ENCODE data around the gene CNIH2. TPM values are rescaled to one million over a fixed set of nuclear protein-coding genes. Genes with fewer than 3 reads are reported as not detected.

Gene CNIH2
- total and polyA plus RNA-seq, 2 of the 13 experiments (the other 11 are each of a cell fraction or from before 2014, with no cell fraction given): 0.60 to 0.69 TPM

DNA sequence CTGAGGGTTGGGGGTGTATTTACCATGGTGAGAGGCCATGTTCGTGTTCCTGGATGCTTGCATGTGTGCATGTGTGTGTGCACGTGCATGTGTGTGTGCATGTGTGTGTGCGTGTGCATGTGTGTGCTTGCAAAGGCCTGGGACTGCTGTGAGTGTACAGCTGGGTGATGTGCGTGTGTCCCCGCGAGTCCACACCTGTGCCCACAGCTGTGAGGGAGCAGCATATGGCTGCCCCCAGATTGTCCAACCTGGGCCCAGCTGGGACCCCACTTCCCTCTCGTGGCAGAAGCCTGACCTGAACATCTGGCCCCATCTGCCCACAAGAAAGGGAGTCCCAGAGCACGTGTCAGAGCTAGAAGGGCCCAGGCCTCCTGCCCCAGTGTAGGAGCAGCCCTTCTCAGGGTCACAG lies 47.3 kb downstream of the CNIH2 start:
- CTCF ChIA-PET (ENCODE audit: low intra/inter-chr PET ratio, low total read pairs): interaction anchor here (1.8 kb wide), 1 partner anchor 13 kb away, joined by 4 read pairs; no protein-coding TSS in a partner anchor

More for the DNA sequence above, 47.3 kb downstream of the CNIH2 start:
- in situ Hi-C loops (cut with HindIII; ENCODE audit: extremely low pct_ligation_motif_present, low pct_unique_long_range_greater_than_20kb) (loop anchor here (5.0 kb wide), 1 partner anchor 33 kb away; the partner anchor contains the start of gene TMEM151A), intact Hi-C loops (cut with micrococcal nuclease; ENCODE audit: unreplicated experiment) (loop anchor here (5.0 kb wide), 1 partner anchor 543 kb away; the partner anchor contains the start of gene AP5B1)
- Histone ChIP-seq H4K20me1 (ENCODE audit: insufficient read depth, low read length) (no peaks in the 10 kb centered on the region), H3K27me3 (ENCODE audit: control insufficient read depth in 1 of 2, insufficient read depth in 2 of 2, low read length in 2 of 2) (peaks cover 0 to 24% of the 10 kb centered on the region in 2 experiments; a peak in 3 of 5 replicates), H3K27ac (ENCODE audit: extremely low read length, insufficient read depth, low read length) (no peak overlapping the region), H3K9ac (ENCODE audit: insufficient read depth, low read depth, low read length) (no peak overlapping the region), H3K9me3 (ENCODE audit: low read length) (no peaks in the 10 kb centered on the region), H3K4me1 (ENCODE audit: insufficient read depth, low read length) (peaks cover 69% of the 10 kb centered on the region), H3K4me3 (replicated peaks in 1 of 3; ENCODE audit: insufficient read depth in 1 of 3, low read depth in 2 of 3, low read length in 3 of 3) (no peak overlapping the region), H2AFZ (ENCODE audit: low read length) (no peak overlapping the region), H3K4me2 (ENCODE audit: low read depth, low read length) (no peak overlapping the region; the same call in 1 of the 2 replicates), H3K36me3 (replicated peaks in 1 of 2; ENCODE audit: control insufficient read depth in 1 of 2, insufficient read depth in 2 of 2, low read length in 2 of 2) (no peaks in the 10 kb centered on the region), H3K79me2 (ENCODE audit: insufficient read depth, low read length) (no peaks in the 10 kb centered on the region)
- no TSS peak for BruUV-seq (replicated peaks)
- ATAC-seq (no peak), DNase-seq (ENCODE audit: low spot score) (no peak), FAIRE-seq (no peak)
- POLR2A ChIA-PET: interaction anchor here (1.1 to 1.8 kb wide), 2 partner anchors 10 to 13 kb away, joined by 3 to 5 read pairs; no protein-coding TSS in a partner anchor
- TF ChIP-seq, protein P1, sequence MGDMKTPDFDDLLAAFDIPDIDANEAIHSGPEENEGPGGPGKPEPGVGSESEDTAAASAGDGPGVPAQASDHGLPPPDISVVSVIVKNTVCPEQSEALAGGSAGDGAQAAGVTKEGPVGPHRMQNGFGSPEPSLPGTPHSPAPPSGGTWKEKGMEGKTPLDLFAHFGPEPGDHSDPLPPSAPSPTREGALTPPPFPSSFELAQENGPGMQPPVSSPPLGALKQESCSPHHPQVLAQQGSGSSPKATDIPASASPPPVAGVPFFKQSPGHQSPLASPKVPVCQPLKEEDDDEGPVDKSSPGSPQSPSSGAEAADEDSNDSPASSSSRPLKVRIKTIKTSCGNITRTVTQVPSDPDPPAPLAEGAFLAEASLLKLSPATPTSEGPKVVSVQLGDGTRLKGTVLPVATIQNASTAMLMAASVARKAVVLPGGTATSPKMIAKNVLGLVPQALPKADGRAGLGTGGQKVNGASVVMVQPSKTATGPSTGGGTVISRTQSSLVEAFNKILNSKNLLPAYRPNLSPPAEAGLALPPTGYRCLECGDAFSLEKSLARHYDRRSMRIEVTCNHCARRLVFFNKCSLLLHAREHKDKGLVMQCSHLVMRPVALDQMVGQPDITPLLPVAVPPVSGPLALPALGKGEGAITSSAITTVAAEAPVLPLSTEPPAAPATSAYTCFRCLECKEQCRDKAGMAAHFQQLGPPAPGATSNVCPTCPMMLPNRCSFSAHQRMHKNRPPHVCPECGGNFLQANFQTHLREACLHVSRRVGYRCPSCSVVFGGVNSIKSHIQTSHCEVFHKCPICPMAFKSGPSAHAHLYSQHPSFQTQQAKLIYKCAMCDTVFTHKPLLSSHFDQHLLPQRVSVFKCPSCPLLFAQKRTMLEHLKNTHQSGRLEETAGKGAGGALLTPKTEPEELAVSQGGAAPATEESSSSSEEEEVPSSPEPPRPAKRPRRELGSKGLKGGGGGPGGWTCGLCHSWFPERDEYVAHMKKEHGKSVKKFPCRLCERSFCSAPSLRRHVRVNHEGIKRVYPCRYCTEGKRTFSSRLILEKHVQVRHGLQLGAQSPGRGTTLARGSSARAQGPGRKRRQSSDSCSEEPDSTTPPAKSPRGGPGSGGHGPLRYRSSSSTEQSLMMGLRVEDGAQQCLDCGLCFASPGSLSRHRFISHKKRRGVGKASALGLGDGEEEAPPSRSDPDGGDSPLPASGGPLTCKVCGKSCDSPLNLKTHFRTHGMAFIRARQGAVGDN (CRISPR knock-in tag; IDR thresholded peaks at IDR 0.05): 0 out of 2 replicates have a peak, but pooled peaks have one; percentile 5
- no peak for TF ChIP-seq CBX1 (IDR thresholded peaks at IDR 0.05; ENCODE audit: low read depth)
- TF ChIP-seq, protein P2, sequence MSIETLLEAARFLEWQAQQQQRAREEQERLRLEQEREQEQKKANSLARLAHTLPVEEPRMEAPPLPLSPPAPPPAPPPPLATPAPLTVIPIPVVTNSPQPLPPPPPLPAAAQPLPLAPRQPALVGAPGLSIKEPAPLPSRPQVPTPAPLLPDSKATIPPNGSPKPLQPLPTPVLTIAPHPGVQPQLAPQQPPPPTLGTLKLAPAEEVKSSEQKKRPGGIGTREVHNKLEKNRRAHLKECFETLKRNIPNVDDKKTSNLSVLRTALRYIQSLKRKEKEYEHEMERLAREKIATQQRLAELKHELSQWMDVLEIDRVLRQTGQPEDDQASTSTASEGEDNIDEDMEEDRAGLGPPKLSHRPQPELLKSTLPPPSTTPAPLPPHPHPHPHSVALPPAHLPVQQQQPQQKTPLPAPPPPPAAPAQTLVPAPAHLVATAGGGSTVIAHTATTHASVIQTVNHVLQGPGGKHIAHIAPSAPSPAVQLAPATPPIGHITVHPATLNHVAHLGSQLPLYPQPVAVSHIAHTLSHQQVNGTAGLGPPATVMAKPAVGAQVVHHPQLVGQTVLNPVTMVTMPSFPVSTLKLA (IDR thresholded peaks at IDR 0.05): peak; percentile 87
- WGBS (ENCODE audit: low lambda C conversion rate): 61% methylated on average over 5 of the region's 8 CpGs

Data from HepG2 (cell line).